Measurements from ENCODE around the gene ATL3. TPM values are rescaled to one million over a fixed set of nuclear protein-coding genes. Genes with fewer than 3 reads are reported as not detected.

The ATL3 gene
- polyA plus RNA-seq, 1 experiment: 36.1 TPM

GRCh38 chr11:63612181-63612580, 59.0 kb downstream of the ATL3 start:
- Histone ChIP-seq H3K4me3 (ENCODE audit: low read depth, low read length) (no peak overlapping the region), H3K36me3 (ENCODE audit: control insufficient read depth, insufficient read depth, low read length) (no peaks in the 10 kb centered on the region), H3K27me3 (ENCODE audit: control insufficient read depth, insufficient read depth, low read length) (peaks cover 2% of the 10 kb centered on the region; the same call in 1 of the 2 replicates)
- no peak for DNase-seq (ENCODE audit: low read depth)
- no peak for TF ChIP-seq CTCF (IDR thresholded peaks at IDR 0.05; ENCODE audit: insufficient read depth, low read depth, low read length)
- ChIA-PET CTCF (interaction anchor here (0.6 to 1.2 kb wide), 2 partner anchors 16 to 584 kb away, joined by 3 read pairs; no protein-coding TSS in a partner anchor), POLR2A (no interaction called here)

- CTCF ChIA-PET: no interaction called here
- peaks cover 2% of the 10 kb centered on the region; the same call in 1 of the 2 replicates for H3K27me3 ChIP-seq (ENCODE audit: control insufficient read depth, insufficient read depth, low read length)
- no peak overlapping the region for H3K4me3 ChIP-seq (ENCODE audit: low read depth, low read length)
- no peak for TF ChIP-seq CTCF (IDR thresholded peaks at IDR 0.05; ENCODE audit: insufficient read depth, low read depth, low read length)
- DNase-seq (ENCODE audit: low read depth): no peak
- no peaks in the 10 kb centered on the region for H3K36me3 ChIP-seq (ENCODE audit: control insufficient read depth, insufficient read depth, low read length)
- POLR2A ChIA-PET: no interaction called here
Measured at GRCh38 chr11:63611395-63611747, 59.8 kb downstream of the ATL3 start.

DNA sequence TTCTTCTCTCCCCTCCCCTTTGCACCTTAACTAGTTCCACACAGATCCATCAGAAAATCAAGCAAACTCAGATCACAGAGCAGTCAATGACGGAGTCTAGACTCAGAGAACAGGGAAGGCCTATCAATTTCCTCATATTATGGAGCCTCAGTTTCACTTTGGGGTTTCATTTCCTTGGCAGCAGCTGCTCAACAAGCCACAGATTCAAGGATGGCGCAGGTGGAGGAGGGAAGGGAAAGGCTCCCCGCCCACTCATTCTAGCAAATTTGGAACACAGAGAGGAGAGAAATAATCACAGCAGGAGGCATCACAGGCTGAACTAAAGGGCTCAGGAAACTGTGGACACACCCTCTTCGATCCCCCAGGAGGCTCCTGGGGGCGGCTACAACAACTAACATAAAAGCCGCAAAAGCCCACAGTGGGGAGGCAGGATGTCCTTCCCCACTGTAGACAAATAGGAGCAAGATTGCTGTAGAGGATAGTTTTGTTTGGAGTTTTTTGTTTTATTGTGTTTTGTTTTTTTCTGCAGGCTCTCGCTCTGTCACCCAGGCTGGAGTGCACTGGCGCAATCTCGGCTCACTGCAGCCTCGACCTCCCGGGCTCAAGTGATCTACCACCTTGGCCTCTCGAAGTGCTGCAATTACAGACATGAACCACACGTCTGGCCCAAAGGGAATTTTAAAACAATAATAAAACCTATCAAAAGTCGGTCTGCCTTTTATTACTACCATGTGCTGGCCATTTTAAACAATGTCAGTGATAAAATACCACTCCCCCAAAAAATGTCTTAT, 60.4 kb downstream of the ATL3 start:
- H3K4me3 ChIP-seq (ENCODE audit: low read depth, low read length): no peak overlapping the region
- ChIA-PET POLR2A (no interaction called here), CTCF (no interaction called here)
- peaks cover 2% of the 10 kb centered on the region; the same call in 1 of the 2 replicates for H3K27me3 ChIP-seq (ENCODE audit: control insufficient read depth, insufficient read depth, low read length)
- no peaks in the 10 kb centered on the region for H3K36me3 ChIP-seq (ENCODE audit: control insufficient read depth, insufficient read depth, low read length)
- DNase-seq (ENCODE audit: low read depth): no peak
- TF ChIP-seq CTCF (IDR thresholded peaks at IDR 0.05; ENCODE audit: insufficient read depth, low read depth, low read length): no peak

GRCh38 chr11:63609971-63610580, 61.1 kb downstream of the ATL3 start:
- DNase-seq (ENCODE audit: low read depth): no peak
- ChIA-PET CTCF (no interaction called here), POLR2A (no interaction called here)
- no peak for TF ChIP-seq CTCF (IDR thresholded peaks at IDR 0.05; ENCODE audit: insufficient read depth, low read depth, low read length)
- peaks cover 2% of the 10 kb centered on the region; the same call in 1 of the 2 replicates for H3K27me3 ChIP-seq (ENCODE audit: control insufficient read depth, insufficient read depth, low read length)
- no peaks in the 10 kb centered on the region for H3K36me3 ChIP-seq (ENCODE audit: control insufficient read depth, insufficient read depth, low read length)
- H3K4me3 ChIP-seq (ENCODE audit: low read depth, low read length): no peak overlapping the region

DNA sequence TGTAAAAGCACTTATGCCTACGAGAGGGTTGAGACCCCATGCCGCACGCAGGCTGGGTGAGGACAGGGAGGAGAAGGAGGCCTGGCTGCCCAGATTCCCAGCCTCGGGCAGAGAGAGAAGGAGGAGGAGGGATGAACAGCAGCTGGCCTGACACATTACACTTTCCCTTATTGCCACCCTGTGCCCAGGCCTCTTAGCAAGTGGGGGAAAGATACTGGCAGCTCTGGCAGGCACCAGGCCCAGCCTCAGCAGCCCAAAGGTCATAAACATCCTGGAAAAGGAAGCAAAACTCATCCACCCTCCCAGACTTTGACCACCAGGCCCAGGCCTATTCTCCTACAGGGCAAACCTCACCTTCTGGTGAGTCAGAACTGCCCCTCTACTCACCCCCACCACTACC, 61.6 kb downstream of the ATL3 start:
- TF ChIP-seq CTCF (IDR thresholded peaks at IDR 0.05; ENCODE audit: insufficient read depth, low read depth, low read length): no peak
- peaks cover 2% of the 10 kb centered on the region; the same call in 1 of the 2 replicates for H3K27me3 ChIP-seq (ENCODE audit: control insufficient read depth, insufficient read depth, low read length)
- no peaks in the 10 kb centered on the region for H3K36me3 ChIP-seq (ENCODE audit: control insufficient read depth, insufficient read depth, low read length)
- no peak overlapping the region for H3K4me3 ChIP-seq (ENCODE audit: low read depth, low read length)
- POLR2A ChIA-PET: no interaction called here
- no peak for DNase-seq (ENCODE audit: low read depth)
- CTCF ChIA-PET: interaction anchor here (0.8 kb wide), 1 partner anchor 29 kb away, joined by 4 read pairs; no protein-coding TSS in a partner anchor

All from BJ (cell line).